Left kidney (tissue), 2 donors: ENCODE data around the gene SP7. TPM values are rescaled to one million over a fixed set of nuclear protein-coding genes. Genes with fewer than 3 reads are reported as not detected.
"Not testable (repeated sequence)": the region's sequence is repeated elsewhere in the genome, so short reads cannot be mapped to it uniquely, and the experiment has no call there.

Source experiments
- DNase-seq: peaks from one replicate; pipeline ENCODE4 v3.0.0-alpha.2; 2013
- polyA plus RNA-seq: library from polyadenylated mRNA; unstranded; fragments of 120-200 nt; gene quantifications from one replicate; pipeline ENCODE4 v1.2.1, GENCODE V29; 2013; ENCODE audit not compliant: insufficient read length

Gene SP7
- polyA plus RNA-seq, 1 donor: 0.15 TPM

DNA sequence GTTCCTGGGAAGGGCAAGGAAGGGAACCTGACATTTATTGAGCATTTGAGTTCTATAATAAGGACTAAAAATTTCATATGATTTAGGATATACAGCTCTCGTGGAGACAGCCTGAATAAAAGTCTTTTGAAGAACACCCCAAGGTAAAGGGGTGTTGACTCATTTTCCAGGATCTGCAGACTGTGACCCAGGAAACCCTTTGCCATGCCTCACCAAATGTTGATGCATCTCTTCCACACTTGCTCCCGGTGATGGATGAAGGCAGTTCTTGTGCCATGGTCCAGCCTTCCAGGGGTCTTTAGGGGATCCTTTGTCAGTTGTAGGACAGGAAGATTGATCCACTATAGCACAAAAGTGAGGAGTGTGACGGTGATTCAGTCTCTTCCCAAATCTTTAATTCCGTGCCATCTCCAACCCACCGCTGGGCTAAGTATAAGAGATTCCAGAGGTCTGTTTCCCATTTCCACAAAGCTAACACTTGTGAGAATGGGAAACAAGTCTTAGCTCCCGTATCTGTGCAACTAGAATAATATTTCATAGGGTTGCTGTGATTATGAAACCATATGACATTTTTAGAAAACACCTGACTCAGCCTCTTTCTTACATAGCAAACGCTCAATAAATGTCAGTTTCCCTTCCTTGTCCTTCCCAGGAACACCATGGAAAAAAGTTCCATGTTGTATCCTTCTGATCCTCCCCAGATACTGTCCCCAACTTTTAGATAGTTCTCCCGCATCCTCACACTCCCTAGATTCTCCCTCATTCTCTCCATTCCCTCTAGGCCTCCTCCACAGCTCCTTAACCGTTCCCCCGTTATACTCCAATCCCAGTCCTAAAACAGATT is 15.6 kb downstream of the SP7 start:
- DNase-seq: no peak

DNA sequence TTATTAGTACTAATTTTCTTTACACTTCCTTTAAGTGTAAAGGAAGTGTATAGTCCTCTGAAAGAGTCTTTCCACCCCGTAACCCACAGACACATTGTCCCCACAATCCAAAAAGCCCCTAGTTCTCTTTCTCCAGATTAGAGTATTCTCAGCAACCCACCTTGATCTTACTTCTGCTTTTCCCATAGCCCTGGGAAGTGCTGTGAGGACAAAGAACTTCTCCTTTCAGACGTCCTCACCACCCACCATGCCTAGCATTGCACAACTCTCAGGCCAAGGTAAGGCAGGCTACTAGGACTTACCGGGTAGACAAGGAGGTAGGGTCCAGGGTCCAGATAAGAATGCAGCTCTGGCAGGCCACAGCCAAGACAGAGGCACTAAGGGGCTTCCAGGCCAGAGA is 22.2 kb downstream of the SP7 start:
- no peak for DNase-seq

DNA sequence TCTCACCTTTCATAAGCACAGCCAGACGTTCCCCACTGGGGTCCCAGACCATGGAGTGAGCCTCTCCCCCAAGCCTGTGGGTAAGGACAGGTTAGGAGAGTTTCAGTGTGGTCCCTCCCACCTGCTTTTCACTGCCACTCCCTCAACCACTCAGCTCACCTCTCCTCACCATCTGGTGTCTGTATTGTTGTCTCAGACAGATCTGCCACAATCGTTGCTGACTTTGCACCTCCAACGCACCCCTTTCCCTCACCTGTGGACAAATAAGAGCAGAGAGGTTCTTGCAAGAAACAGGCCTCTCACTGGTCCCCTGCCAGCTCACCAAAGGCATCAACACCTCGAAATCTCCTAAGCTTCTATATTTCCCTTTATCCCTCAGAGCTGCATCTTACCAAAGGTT is 27.9 kb downstream of the SP7 start:
- no peak for DNase-seq

DNA sequence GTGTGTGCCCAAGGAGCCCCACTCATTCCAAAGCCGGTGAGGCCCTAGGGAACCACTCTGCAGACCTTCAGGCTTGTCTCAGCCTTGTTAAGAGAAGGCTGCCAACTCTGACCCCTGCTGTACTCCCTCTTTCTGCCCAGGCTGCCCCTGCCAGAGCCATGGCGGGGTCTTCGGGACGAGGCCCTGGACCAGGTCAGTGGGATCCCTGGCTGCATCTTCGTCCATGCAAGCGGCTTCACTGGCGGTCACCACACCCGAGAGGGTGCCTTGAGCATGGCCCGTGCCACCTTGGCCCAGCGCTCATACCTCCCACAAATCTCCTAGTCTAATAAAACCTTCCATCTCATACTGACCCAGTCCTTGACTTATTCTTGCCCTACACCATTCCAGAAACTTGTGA is 29.3 kb downstream of the SP7 start:
- no peak for DNase-seq

DNA sequence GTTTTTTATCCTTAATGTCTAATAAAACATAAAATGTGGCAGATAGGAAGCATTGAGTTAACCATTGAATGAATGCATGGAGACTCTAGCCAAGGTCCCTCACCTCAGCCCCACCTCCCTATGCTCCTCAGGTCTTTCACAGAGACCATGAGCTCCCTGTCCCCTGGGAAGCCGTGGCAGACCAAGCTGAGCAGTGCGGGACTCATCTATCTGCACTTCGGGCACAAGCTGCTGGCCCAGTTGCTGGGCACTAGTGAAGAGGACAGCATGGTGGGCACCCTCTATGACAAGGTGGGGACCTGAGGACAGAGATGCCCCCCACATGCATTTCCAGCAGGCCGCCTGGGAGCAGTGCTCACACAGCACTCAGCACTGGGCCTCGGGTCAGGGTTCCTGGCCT is 33.3 kb downstream of the SP7 start:
- no peak for DNase-seq

DNA sequence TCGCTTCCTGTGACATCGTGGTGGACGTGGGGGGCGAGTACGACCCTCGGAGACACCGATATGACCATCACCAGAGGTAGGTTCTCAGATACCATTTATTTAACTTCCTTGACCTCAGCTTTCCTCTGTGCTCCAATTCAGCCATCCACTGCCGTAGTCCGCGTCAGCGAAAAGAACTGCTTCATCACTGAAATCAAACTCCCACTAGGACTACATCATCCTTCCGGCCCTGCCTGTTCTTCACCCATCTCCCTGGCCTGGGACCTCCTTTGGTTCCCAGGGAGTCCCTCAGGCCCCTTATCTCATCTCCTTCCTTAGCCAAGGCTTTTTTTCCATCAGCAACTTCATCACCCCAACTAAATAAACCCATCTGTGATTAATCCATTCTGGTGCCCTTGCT is 36.0 kb downstream of the SP7 start:
- no peak for DNase-seq

DNA sequence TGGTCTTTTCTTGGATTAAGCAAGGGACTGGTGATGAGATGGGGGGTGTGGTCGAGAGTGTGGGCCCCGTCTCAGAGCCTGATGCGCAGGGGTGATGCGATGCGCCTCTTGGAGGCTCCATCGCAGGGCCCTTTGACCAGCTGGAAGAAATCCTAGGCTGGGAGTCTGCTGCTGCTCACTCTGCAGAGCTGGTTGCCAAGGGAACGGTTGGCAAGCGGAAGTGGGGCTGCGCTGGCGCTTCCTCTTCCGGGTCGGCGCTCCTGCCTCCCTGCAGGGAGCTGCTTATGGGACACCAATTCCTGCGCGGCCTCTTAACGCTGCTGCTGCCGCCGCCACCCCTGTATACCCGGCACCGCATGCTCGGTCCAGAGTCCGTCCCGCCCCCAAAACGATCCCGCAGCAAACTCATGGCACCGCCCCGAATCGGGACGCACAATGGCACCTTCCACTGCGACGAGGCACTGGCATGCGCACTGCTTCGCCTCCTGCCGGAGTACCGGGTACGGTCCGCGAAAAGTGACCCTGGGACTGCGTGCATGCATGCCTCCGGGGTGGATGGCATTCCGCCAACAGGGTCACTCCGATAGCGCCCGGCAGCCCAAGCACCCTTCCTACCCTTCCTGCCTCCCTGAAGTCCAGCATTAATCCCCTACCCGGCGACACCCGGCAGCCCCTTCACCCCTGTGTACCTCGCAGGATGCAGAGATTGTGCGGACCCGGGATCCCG is 36.5 kb downstream of the SP7 start, which contains the start of gene MYG1:
Gene MYG1 (plus strand): TSS at position 242 of the 727 bp plus-strand sequence. CDS start 43 bp downstream, at position 285.
- DNase-seq: peak; percentile 87

DNA sequence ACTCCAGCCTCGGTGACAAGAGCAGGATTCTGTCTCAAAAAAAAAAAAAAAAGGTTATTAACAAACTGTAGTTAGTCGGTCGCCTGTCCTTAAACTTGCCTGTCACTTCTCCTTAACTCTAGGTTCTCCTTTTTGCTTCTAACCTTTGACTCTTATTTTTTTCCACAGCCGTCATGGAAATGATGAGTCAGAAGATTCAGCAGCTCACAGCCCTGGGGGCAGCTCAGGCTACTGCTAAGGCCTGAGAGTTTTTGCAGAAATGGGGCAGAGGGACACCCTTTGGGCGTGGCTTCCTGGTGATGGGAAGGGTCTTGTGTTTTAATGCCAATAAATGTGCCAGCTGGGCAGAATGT is 37.1 kb downstream of the SP7 start:
- no peak for DNase-seq

DNA sequence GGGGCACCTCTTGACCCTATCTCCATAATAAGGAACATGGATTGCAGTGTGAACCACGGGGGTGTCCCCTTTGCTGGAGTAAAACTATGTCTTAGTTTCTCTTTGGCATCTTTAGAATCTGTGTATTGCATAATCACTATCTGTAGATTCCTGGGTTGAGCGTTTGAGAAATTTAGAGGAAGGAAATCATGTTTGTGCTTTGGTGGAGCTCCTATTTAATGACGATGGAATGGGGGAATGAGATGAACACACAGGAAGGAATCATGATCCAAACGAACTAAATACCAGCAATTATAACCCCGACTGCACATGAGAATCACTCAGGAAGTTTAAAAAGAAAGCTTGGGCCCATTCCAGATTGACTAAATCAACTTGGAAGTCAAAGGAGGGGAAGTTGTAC is 38.0 kb downstream of the SP7 start:
- DNase-seq: no peak

DNA sequence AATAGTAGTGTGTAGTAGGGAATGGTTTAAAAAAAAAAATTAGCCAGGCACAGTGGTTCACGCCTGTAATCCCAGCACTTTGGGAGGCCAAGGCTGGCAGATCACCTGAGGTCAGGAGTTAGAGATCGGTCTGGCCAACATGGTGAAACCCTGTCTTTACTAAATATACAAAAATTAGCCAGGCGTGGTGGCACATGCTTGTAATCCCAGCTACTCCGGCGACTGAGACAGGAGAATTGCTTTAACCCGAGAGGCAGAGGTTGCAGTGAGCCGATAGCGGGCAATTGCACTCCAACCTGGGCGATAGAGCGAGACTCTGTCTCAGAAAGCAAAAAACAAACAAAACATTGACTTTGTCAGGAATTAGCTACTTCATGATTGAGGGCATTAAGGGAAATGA is 39.0 kb downstream of the SP7 start:
- DNase-seq: not testable (repeated sequence)

DNA sequence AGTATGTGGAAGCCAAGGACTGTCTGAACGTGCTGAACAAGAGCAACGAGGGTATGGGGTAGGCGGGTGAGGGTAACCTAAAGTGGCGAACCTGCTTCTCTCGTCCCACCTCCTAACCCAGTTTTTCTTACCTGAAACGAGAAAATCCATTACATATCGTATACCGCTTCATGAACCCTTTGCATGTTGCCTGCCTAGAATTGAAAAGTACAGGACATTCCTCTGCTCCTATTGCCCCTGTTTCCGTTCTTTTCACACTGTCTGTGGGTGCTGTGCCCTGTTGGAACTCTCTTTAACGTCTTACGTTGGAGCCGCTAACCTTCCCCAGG is 40.3 kb downstream of the SP7 start:
- DNase-seq: no peak

DNA sequence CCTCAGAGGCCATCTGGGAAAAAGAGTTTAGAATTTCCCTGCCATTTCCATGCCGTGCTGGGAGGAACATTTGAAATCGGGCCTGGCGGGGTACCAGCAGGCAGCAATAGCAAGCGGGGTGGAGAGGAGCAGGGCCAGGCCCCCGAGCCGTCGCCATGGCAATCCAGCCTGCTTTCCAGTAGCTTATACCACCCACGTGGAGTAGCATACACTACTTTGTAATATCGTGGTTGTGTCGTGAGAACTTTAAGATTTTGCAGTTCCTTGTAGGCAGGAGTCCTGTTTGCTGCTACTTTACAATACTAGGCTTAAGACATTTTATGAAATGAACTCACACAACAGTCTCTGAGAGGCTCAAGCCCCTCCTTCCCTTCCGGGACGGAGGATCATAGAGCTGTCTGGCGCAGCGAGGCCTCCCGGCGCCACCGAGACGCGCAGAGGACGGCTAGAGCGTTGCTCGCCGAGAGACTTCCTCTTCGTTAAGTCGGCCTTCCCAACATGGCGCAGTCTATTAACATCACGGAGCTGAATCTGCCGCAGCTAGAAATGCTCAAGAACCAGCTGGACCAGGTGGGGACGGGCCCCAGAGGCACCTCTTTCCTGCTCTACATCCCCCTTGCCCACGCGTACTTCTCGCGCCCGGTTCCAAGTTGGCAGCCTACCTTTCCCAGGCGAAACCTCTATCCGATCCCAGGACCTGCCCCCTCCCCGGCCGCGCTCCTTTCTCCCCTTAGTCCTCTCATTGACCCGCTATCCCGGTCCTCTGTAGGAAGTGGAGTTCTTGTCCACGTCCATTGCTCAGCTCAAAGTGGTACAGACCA is 40.9 kb downstream of the SP7 start, which contains the start of gene PFDN5:
Gene PFDN5 (plus strand): TSS at position 473 of the 821 bp plus-strand sequence. CDS start 26 bp downstream, at position 499.
- DNase-seq: peak; percentile 83

DNA sequence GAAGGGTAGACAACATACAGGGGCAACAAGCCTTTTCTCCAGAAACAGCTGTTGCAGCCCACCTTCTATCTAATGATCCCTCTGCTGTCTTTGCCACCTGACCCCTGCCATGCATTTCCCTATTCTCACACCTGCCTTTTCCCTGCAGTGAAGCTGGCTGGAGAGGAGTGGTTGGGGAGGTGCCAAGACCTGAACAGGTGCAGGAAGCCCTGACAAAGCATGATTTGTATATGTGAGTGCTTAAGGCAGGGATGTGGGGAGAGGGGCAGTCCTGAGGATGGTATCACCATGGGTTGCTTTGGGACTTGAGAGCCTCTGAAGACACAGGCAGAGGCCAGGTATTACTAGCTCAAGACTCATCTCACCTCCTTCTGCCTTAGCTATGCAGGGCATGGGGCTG is 43.7 kb downstream of the SP7 start:
- no peak for DNase-seq

DNA sequence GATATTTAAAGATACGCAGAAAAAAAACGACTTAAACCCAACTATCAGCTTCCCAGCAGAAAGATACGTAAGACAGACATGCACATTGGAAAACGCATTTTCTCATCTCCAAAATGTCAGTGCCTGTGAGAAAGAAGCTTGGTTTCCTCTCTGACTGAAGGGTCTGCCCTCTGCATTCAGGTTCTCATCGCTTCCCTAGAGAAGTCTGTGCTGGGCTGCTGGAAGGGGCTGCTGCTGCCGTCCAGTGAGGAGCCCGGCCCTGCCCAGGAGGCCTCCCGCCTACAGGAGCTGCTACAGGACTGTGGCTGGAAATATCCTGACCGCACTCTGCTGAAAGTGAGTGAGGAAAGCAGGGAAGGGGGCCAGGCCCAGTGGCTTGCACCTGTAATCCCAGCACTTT is 45.5 kb downstream of the SP7 start:
- no peak for DNase-seq

DNA sequence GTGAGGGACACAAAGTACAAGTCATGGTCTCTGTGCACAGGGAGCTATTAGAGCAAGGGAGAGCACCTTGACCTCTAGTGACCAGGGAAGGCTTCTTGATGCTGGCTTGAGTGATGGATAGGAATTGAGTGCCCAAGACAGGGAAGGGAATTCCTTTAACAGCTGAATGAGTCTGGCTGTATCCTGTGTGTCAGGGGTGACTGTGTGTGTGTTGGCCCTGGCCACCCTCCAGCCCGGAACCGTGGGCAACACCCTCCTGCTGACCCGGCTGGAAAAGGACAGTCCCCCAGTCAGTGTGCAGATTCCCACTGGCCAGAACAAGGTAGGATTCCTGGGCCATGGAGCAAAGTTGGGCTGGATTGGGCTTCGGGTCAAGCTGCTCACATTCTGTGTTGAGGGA is 46.3 kb downstream of the SP7 start:
- DNase-seq: no peak

DNA sequence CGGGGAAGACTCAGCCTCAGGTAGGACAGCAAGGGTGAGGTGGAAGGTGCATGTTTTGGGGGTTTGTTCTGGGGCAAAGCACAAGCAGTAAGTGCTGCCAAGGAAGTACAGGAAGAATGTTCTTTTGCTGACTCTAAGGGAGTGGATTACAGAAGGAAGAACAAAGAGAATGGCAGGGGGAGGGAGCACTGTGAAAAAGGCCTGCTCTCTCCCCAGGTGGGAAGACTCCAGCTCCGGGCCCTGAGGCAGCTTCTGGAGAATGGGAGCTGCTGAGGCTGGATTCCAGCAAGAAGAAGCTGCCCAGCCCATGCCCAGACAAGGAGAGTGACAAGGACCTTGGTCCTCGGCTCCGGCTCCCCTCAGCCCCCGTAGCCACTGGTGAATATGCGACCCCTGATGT is 47.8 kb downstream of the SP7 start:
- no peak for DNase-seq

DNA sequence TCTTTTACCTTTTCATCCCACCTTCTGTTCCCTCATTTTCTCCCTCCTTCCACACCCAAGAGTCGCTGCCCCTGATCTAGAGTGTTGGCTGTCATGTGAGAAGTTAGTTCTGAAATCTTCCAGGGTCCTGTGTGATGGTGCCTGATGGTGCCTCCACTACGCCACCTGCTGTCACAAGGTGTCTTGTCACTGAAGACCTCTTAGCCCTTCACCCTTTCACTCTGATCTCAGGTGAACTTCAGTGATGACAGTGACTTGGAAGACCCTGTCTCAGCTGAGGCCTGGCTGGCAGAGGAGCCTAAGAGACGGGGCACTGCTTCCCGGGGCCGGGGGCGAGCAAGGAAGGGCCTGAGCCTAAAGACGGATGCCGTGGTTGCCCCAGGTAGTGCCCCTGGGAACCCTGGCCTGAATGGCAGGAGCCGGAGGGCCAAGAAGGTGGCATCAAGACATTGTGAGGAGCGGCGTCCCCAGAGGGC is 48.4 kb downstream of the SP7 start:
- DNase-seq: peak; percentile 35

DNA sequence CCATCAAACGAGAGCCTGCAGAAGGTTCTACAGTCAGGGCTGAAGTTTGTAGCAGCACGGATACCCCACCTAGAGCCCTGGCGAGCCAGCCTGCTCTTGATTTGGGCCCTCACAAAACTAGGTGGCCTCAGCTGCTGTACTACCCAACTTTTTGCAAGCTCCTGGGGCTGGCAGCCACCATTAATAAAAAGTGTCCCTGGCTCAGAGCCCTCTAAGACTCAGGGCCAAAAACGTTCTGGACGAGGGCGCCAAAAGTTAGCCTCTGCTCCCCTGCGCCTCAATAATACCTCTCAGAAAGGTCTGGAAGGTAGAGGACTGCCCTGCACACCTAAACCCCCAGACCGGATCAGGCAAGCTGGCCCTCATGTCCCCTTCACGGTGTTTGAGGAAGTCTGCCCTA is 49.7 kb downstream of the SP7 start:
- no peak for DNase-seq

DNA sequence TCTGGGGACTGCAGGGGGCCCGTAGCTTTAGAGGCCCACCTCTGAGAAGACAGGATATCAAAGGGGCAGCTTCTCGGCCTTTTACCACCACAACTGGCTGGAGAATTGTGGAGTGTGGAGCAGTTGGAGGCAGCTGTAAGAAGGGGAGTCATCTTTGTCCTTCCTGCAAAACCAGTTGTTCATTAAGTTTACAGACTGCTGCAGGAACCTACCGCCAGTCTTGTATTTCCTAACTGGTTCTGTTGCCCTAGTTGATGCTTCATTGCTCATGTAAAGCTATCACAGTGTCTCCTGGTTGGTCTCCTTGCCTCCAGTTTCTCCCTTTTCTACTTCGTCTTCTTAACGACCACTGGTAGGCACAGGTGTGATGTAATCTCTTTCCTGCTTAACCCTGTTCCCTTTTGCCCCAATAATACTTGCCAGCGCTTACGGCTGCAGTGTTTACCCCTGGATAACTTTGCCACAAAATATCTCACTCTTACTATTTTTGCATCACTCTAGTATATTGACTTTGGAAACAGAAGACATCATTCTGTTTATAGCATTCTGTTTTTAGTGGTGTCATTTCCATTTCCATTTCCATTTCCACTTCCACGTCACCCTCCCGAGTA is 56.2 kb downstream of the SP7 start:
- DNase-seq: no peak

DNA sequence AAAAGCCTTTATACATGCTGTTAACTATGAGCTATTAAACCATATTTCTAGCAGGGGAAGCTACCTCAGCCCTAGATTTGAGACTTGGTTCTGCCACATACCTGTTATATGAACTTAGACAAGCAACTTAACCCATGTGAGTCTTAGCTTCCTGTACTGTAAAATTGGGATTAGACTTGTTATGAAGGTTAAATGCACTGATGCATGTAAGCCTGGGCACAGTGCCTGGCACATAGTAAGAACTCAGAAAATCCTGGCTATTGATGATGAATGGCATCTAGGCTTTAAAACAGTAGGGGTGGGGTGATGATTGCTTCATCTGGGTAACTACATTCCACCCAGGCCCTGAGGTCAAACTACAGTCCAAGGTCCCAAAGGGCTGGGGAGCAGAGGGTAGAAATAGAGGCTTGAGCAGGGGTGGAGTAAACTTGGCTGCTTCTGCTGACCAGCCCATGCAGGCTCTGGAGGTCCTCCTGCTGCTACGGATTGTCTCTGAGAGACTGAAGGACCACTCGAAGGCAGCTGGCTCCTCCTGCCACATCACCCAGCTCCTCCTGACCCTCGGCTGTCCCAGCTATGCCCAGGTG is 56.8 kb downstream of the SP7 start:
- DNase-seq: no peak

DNA sequence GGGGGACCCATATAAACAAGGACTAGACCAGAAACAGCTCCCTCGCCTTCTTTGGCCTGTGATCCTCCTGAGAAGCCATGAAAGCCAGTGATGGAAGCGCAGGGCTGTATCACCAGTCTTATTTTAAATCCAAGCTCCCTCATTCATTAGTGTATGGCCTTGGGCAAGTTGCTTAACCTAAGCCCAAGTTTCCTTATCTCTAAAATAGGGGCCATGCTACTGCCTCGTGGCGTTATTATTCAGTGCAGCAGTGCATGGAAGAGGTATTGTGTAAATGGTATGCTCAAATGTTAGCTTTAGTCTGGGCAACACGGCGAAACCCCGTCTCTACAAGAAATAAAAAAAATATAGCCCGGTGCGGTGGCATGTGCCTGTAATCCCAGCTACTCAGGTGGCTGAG is 58.2 kb downstream of the SP7 start:
- DNase-seq: no peak
